ENCODE data around the gene MYH11.
"Not testable (repeated sequence)": the region's sequence is repeated elsewhere in the genome, so short reads cannot be mapped to it uniquely, and the experiment has no call there.

Gene MYH11

GRCh38 chr16:15795615-15796014, 61.2 kb downstream of the MYH11 start:
- no peaks in the 10 kb centered on the region for H3K4me1 ChIP-seq (ENCODE audit: insufficient read depth, low read length, poor library complexity, severe bottlenecking)
- no peak overlapping the region for H3K4me3 ChIP-seq (ENCODE audit: low read length, poor library complexity, severe bottlenecking)
- no peak for TF ChIP-seq CTCF (conservative IDR thresholded peaks at IDR 0.05; ENCODE audit: low read length)
- TF ChIP-seq EZH2phosphoT487 (IDR thresholded peaks at IDR 0.05; ENCODE audit: borderline replicate concordance): no peak
- no peaks in the 10 kb centered on the region for H3K27me3 ChIP-seq (ENCODE audit: insufficient read depth, low read length, poor library complexity, severe bottlenecking)
- no peaks in the 10 kb centered on the region for H3K9me2 ChIP-seq (replicated peaks; ENCODE audit: low read depth, low read length)
- H4K20me1 ChIP-seq (ENCODE audit: insufficient read depth, low read length, poor library complexity, severe bottlenecking): no peaks in the 10 kb centered on the region
- H3K9me3 ChIP-seq (ENCODE audit: insufficient read depth, low read depth, low read length): no peaks in the 10 kb centered on the region
- H3K4me2 ChIP-seq (ENCODE audit: low read depth, low read length, poor library complexity, severe bottlenecking): no peak overlapping the region
- H3K79me2 ChIP-seq (ENCODE audit: insufficient read depth, low read length): no peaks in the 10 kb centered on the region
- no peaks in the 10 kb centered on the region for H3F3A ChIP-seq (ENCODE audit: low read depth)
- H2AFZ ChIP-seq (ENCODE audit: low read length): no peak overlapping the region
- H3K9ac ChIP-seq (ENCODE audit: low read depth, low read length, poor library complexity, severe bottlenecking): no peak overlapping the region
- no peaks in the 10 kb centered on the region for H3K36me3 ChIP-seq (ENCODE audit: insufficient read depth, low read length)

GRCh38 chr16:15792563-15792971, 64.3 kb downstream of the MYH11 start:
- H3K79me2 ChIP-seq (ENCODE audit: insufficient read depth, low read length): no peaks in the 10 kb centered on the region
- H3K36me3 ChIP-seq (ENCODE audit: insufficient read depth, low read length): no peaks in the 10 kb centered on the region
- H3K4me1 ChIP-seq (ENCODE audit: insufficient read depth, low read length, poor library complexity, severe bottlenecking): no peaks in the 10 kb centered on the region
- no peaks in the 10 kb centered on the region for H3F3A ChIP-seq (ENCODE audit: low read depth)
- H3K4me2 ChIP-seq (ENCODE audit: low read depth, low read length, poor library complexity, severe bottlenecking): no peak overlapping the region
- H3K4me3 ChIP-seq (ENCODE audit: low read length, poor library complexity, severe bottlenecking): no peak overlapping the region
- no peaks in the 10 kb centered on the region for H3K9me3 ChIP-seq (ENCODE audit: insufficient read depth, low read depth, low read length)
- TF ChIP-seq EZH2phosphoT487 (IDR thresholded peaks at IDR 0.05; ENCODE audit: borderline replicate concordance) (no peak), CTCF (conservative IDR thresholded peaks at IDR 0.05; ENCODE audit: low read length) (no peak)
- no peak overlapping the region for H2AFZ ChIP-seq (ENCODE audit: low read length)
- no peak overlapping the region for H3K9ac ChIP-seq (ENCODE audit: low read depth, low read length, poor library complexity, severe bottlenecking)
- H3K27me3 ChIP-seq (ENCODE audit: insufficient read depth, low read length, poor library complexity, severe bottlenecking): no peaks in the 10 kb centered on the region
- no peaks in the 10 kb centered on the region for H4K20me1 ChIP-seq (ENCODE audit: insufficient read depth, low read length, poor library complexity, severe bottlenecking)
- no peaks in the 10 kb centered on the region for H3K9me2 ChIP-seq (replicated peaks; ENCODE audit: low read depth, low read length)

- Histone ChIP-seq H3K4me2 (ENCODE audit: low read depth, low read length, poor library complexity, severe bottlenecking) (no peak overlapping the region), H3K79me2 (ENCODE audit: insufficient read depth, low read length) (no peaks in the 10 kb centered on the region), H3K9me2 (replicated peaks; ENCODE audit: low read depth, low read length) (no peaks in the 10 kb centered on the region), H3K4me3 (ENCODE audit: low read length, poor library complexity, severe bottlenecking) (no peak overlapping the region), H3F3A (ENCODE audit: low read depth) (no peaks in the 10 kb centered on the region), H3K4me1 (ENCODE audit: insufficient read depth, low read length, poor library complexity, severe bottlenecking) (no peaks in the 10 kb centered on the region), H3K9ac (ENCODE audit: low read depth, low read length, poor library complexity, severe bottlenecking) (no peak overlapping the region), H3K9me3 (ENCODE audit: insufficient read depth, low read depth, low read length) (no peaks in the 10 kb centered on the region), H4K20me1 (ENCODE audit: insufficient read depth, low read length, poor library complexity, severe bottlenecking) (no peaks in the 10 kb centered on the region), H3K27me3 (ENCODE audit: insufficient read depth, low read length, poor library complexity, severe bottlenecking) (no peaks in the 10 kb centered on the region), H3K36me3 (ENCODE audit: insufficient read depth, low read length) (no peaks in the 10 kb centered on the region), H2AFZ (ENCODE audit: low read length) (no peak overlapping the region)
- TF ChIP-seq EZH2phosphoT487 (IDR thresholded peaks at IDR 0.05; ENCODE audit: borderline replicate concordance) (no peak), CTCF (conservative IDR thresholded peaks at IDR 0.05; ENCODE audit: low read length) (no peak)
Observed at GRCh38 chr16:15790458-15790857, 66.4 kb downstream of the MYH11 start.

GRCh38 chr16:15789816-15790215, 67.0 kb downstream of the MYH11 start:
- H3K9me2 ChIP-seq (replicated peaks; ENCODE audit: low read depth, low read length); H3K27me3 ChIP-seq (ENCODE audit: insufficient read depth, low read length, poor library complexity, severe bottlenecking); H2AFZ ChIP-seq (ENCODE audit: low read length); H3K4me1 ChIP-seq (ENCODE audit: insufficient read depth, low read length, poor library complexity, severe bottlenecking); H3K36me3 ChIP-seq (ENCODE audit: insufficient read depth, low read length); H3K4me2 ChIP-seq (ENCODE audit: low read depth, low read length, poor library complexity, severe bottlenecking); H4K20me1 ChIP-seq (ENCODE audit: insufficient read depth, low read length, poor library complexity, severe bottlenecking); H3K79me2 ChIP-seq (ENCODE audit: insufficient read depth, low read length); H3K9me3 ChIP-seq (ENCODE audit: insufficient read depth, low read depth, low read length); H3K9ac ChIP-seq (ENCODE audit: low read depth, low read length, poor library complexity, severe bottlenecking); H3K4me3 ChIP-seq (ENCODE audit: low read length, poor library complexity, severe bottlenecking); H3F3A ChIP-seq (ENCODE audit: low read depth): not testable (repeated sequence)

All from Loucy (cell line).